Activated naive CD4-positive, alpha-beta T cell treated with anti-CD3 and anti-CD28 coated beads for 36 hours (primary cell): ENCODE measurements around the gene PARD6B. TPM values are rescaled to one million over a fixed set of nuclear protein-coding genes. Genes with fewer than 3 reads are reported as not detected.

Source experiments
- CTCF ChIA-PET: fragments of 350-600 bp; sonication (Branson Sonifier 250); formaldehyde crosslinking; loops from one replicate; lab custom pipeline; 2021; ENCODE audit warnings: antibody characterized with exemption; lab: Charles Lee
- DNase-seq: peaks from one replicate; pipeline ENCODE4 v3.0.0-alpha.2; 2020
- H3K27ac Mint-ChIP-seq: one replicate; pipeline ENCODE4 v1.8.0; 2021; ENCODE audit warnings: mild to moderate bottlenecking, mixed read lengths
- H3K27me3 Mint-ChIP-seq: one replicate; pipeline ENCODE4 v1.8.0; 2021; ENCODE audit warnings: low read depth, mixed read lengths
- H3K36me3 Mint-ChIP-seq: one replicate; pipeline ENCODE4 v1.8.0; 2021; ENCODE audit warnings: low read depth, mixed read lengths
- H3K4me1 Mint-ChIP-seq: one replicate; pipeline ENCODE4 v1.8.0; 2021; ENCODE audit warnings: low read depth, mixed read lengths
- H3K4me3 Mint-ChIP-seq: one replicate; pipeline ENCODE4 v1.8.0; 2021; ENCODE audit warnings: mild to moderate bottlenecking, moderate library complexity, mixed read lengths
- H3K9me3 Mint-ChIP-seq: one replicate; pipeline ENCODE4 v1.8.0; 2021; ENCODE audit warnings: mixed read lengths
- intact Hi-C: fragments of 100-400 bp; cut with micrococcal nuclease; formaldehyde crosslinking; loops from one replicate; pipeline ENCODE4 v1.15.1; 2023
- total RNA-seq, 2 experiments: library from RNA; stranded (reverse); gene quantifications; one replicate each; pipeline ENCODE4 v1.2.3, GENCODE V29; 2021

Gene PARD6B
- total RNA-seq = 1 to 10 TPM; 3.3 to 3.9 TPM

DNA sequence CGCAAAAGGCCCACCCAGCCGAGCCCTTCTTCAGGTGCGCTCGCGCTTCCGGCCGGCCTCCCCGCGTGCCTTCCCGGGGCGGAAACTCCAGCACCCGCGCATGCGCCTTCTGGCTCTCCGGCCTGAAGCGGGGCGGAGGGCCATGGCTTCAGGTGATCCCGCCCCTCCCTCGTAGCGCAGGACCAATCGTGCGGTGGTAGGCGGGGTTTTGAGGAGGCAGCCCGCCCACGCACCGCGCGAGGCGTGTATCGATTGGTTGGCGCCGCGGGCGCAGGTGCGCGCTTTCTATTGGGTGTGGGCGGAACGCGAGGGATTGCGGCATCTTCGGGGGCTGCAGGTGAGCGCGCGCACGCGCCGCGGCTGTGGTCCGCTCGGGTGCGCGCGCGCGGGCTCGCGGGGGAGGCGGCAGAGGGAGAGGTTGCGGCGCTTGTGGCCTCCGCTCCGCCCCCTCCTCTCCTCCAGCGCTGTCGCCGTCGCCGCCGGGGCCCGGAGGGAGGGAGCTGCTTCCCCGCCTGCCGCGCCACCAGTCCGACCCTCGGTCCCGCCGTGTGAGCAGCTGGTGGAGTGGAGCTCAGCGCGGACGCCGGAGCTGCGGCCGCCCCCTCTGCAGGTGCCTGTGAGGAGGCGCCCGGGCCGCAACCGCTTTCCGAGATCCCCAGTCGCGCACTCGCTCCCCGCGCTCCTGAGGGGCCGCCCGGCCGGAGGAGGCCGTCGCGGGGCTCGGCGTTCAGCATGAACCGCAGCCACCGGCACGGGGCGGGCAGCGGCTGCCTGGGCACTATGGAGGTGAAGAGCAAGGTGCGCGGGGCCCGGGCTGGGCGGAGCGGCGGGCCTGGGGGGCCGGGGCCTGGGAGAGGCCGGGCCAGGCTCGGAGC, at the start of gene PARD6B:
Gene PARD6B, plus strand, starts transcription at position 526 of the 875 bp plus-strand sequence. Its CDS starts 207 bp downstream, at position 733.
- intact Hi-C loops = loop anchor here (1.0 to 10.0 kb wide), 7 partner anchors 13 to 751 kb away; partner anchors contain the start of genes ADNP, BCAS4, CEBPB and UBE2V1
- Mint-ChIP-seq H3K27ac (peak within 1 kb of the TSS; percentile 70), H3K9me3 (no peaks in the 10 kb centered on the region), H3K4me3 (peak within 1 kb of the TSS; percentile 86), H3K4me1 (peaks cover 45% of the 10 kb centered on the region), H3K36me3 (peaks cover 2% of the 10 kb centered on the region), H3K27me3 (no peaks in the 10 kb centered on the region)
- DNase-seq = peak; percentile 100
- CTCF ChIA-PET = interaction anchor here (0.6 to 2.1 kb wide), 3 partner anchors 18 to 86 kb away, joined by 3 to 13 read pairs (median 5); no protein-coding TSS in a partner anchor

DNA sequence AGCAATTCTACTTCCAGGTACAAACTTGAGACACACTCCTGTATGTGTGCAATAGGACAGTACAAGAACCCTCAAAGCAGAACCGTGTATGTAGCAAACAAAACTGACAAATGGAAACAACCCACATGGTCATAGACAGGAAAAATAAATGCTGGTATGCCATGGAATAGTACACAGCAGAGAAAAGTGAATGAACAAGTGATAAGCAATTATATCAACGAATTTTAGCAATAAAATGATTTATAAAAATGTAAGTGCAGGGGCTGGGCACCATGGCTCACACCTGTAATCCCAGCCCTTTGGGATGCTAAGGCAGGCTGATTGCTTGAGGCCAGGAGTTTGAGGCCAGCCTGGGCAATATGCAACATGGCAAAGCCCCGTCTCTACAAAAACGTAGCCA, 49.3 kb upstream of the PARD6B start:
- CTCF ChIA-PET = no interaction called here
- Mint-ChIP-seq H3K4me1 (no peaks in the 10 kb centered on the region), H3K36me3 (no peaks in the 10 kb centered on the region), H3K9me3 (peaks cover 2% of the 10 kb centered on the region), H3K27me3 (peaks cover 2% of the 10 kb centered on the region), H3K27ac (no peak overlapping the region), H3K4me3 (no peak overlapping the region)
- intact Hi-C loops = no loop called here
- DNase-seq = no peak

DNA sequence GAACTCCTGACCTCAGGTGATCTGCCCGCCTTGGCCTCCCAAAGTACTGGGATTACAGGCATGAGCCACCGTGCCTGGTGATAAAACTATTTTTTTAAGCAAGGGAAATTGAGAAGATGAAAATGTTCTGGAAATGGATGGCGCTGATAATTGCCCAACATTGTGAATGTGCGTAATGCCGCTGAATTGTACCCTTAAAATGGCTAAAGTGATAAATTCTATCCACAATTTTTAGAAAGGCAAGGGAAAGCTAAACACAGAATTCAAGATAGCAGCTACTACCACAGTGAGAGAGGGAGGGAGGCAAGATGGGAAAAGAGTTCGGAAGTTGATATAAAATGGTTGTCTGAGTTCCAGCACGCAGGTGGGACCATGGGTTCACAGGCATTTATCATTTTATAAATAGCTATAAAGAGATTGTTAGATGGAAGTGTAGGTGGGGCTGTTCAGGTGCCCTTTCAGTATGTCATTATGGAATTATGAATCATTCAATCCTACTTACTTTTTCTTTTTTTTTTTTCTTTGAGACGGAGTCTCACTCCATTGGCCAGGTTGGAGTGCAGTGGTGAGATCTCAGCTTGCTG, 48.3 kb upstream of the PARD6B start:
- DNase-seq = no peak
- H3K27me3 Mint-ChIP-seq = peaks cover 2% of the 10 kb centered on the region
- peaks cover 2% of the 10 kb centered on the region for H3K9me3 Mint-ChIP-seq
- no peak overlapping the region for H3K27ac Mint-ChIP-seq
- CTCF ChIA-PET = interaction anchor here (0.7 to 0.8 kb wide), 2 partner anchors 22 to 108 kb away, joined by 3 to 4 read pairs; no protein-coding TSS in a partner anchor
- no peaks in the 10 kb centered on the region for H3K4me1 Mint-ChIP-seq
- no peaks in the 10 kb centered on the region for H3K36me3 Mint-ChIP-seq
- intact Hi-C loops = no loop called here
- no peak overlapping the region for H3K4me3 Mint-ChIP-seq

DNA sequence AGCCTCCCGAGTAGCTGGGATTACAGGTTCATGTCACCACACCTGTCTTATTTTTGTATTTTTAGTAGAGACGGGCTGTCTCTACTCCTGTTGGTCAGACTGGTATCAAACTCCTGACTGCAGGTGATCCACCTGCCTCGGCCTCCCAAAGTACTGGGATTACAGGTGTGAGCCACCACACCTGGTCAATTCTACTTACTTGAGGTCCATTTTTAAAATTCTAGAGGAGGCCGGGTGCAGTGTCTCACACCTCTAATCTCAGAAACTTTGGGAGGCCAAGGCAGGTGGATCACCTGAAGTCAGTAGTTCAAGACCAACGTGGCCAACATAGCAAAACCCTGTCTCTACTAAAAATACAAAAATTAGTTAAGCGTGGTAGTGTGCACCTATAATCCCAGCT, 47.8 kb upstream of the PARD6B start:
- intact Hi-C loops = no loop called here
- no peak for DNase-seq
- CTCF ChIA-PET = interaction anchor here (0.7 to 0.8 kb wide), 2 partner anchors 22 to 107 kb away, joined by 3 to 4 read pairs; no protein-coding TSS in a partner anchor
- Mint-ChIP-seq H3K4me3 (no peak overlapping the region), H3K4me1 (no peaks in the 10 kb centered on the region), H3K36me3 (no peaks in the 10 kb centered on the region), H3K27ac (no peak overlapping the region), H3K27me3 (peaks cover 7% of the 10 kb centered on the region), H3K9me3 (peaks cover 2% of the 10 kb centered on the region)

DNA sequence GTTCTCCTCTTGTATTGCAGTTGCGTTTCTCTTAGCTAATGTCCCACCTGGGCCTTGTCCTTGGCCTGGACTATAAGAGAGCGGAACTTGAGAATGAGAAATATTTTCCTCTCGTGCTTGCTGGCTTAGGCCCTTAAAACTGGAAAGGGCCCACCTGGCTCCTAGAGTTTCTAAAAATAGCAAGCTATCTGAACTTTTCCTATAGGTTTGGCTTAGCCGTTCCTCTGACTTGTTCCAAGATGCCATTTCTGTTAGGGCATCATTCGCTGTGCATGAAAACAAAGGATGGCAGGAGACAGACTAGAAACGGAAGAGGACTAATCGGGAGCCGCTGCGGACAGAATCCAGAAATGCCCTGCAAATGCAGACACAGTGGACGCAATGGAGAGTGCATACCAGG, 44.6 kb upstream of the PARD6B start:
- Mint-ChIP-seq H3K4me1 (peaks cover 14% of the 10 kb centered on the region), H3K27ac (no peak overlapping the region), H3K4me3 (no peak overlapping the region), H3K9me3 (peaks cover 2% of the 10 kb centered on the region), H3K36me3 (no peaks in the 10 kb centered on the region), H3K27me3 (peaks cover 32% of the 10 kb centered on the region)
- intact Hi-C loops = no loop called here
- CTCF ChIA-PET = no interaction called here
- no peak for DNase-seq

DNA sequence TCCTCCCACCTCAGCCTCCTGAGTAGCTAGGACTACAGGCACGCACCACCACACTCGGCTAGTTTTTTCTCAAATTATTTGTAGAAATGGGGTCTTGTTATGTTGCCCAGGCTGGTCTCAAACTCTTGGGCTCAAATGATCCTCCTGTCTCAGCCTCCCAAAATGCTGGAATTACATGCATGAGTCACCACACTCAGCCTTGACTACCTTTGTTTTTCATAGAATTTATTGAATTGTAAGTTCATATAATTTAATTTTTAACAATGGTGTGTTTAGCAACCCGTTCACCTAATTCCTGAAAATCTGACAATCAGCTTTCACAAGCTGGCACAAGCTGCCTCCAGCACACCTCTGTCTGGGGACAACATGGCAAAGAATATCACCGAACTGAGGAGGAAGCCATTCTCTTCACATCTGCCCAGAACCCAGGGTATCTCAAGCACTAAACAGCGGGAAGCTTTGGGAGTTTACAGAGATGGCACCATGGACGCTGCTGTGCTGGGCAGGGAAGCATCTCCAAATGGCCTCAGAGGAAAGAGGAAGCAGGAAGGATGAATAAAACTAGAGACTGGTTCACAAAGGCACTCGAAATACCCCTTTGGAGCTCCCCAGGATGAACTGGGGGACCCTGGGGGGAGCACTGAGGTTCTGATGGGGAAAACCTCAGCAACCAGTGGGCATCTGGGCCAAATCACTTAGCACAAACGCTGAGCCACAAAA, 43.0 kb upstream of the PARD6B start:
- Mint-ChIP-seq H3K36me3 (no peaks in the 10 kb centered on the region), H3K4me3 (no peak overlapping the region), H3K4me1 (peaks cover 18% of the 10 kb centered on the region), H3K27me3 (peaks cover 44% of the 10 kb centered on the region), H3K27ac (no peak overlapping the region), H3K9me3 (no peaks in the 10 kb centered on the region)
- intact Hi-C loops = no loop called here
- CTCF ChIA-PET = no interaction called here
- DNase-seq = no peak

GRCh38 chr20:50689864-50690649, 41.3 kb upstream of the PARD6B start:
- Mint-ChIP-seq H3K4me3 (no peak overlapping the region), H3K36me3 (no peaks in the 10 kb centered on the region), H3K27ac (no peak overlapping the region), H3K9me3 (no peaks in the 10 kb centered on the region), H3K4me1 (peaks cover 18% of the 10 kb centered on the region), H3K27me3 (peaks cover 46% of the 10 kb centered on the region)
- DNase-seq = no peak
- intact Hi-C loops = no loop called here
- CTCF ChIA-PET = no interaction called here

DNA sequence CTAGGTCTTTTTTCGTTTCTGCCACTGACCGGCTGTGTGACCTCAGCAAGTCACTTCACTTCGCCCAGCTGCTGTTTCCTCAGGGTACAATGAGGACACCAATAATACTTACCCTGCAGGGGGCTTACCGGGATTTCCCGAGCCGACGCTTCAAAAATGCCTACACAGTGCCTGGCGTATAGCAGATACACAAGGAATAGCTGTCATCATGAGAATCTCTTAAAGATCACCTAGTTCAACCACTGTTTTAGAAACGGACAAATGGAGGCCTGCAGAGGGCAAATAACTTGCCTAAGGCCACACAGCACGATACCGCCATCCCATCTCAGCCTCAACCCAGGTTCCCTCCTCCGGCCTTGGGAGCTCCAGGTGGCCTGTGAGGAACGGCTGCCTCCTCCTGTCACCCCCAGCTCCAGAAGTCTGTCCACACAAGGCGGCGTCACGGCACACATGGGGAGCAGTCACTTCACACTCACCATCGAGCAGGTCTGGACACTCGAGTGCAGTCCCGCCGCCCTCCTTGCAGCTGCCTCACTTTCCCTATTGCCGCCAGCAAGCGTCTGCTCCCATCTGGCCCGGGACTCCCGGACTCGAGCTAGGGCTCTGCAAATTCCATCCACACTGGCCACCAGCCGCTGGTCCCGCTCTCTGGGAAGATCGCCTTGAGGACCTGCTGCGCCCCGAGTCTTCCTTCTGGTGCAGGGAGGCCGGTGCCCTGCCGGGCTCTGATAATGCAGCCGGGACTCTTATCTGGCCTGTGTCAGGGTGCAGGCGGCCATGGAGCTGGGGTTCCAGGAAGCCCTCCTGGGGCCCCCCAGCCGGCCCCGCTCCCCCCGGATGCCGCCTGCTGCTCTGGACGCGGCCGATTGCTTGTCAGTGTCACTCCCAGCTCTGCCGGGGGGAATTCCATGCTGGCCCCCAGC, 40.5 kb upstream of the PARD6B start, which contains the start of gene RIPOR3:
Gene RIPOR3, minus strand, starts transcription at position 893 of the 923 bp plus-strand sequence. Its CDS starts 414 bp downstream, at position 479.
- Mint-ChIP-seq H3K27me3 (peaks cover 48% of the 10 kb centered on the region), H3K4me1 (peaks cover 18% of the 10 kb centered on the region), H3K4me3 (peak within 1 kb of the TSS; percentile 0), H3K9me3 (no peaks in the 10 kb centered on the region), H3K27ac (no peak within 1 kb of the TSS), H3K36me3 (no peaks in the 10 kb centered on the region)
- CTCF ChIA-PET = no interaction called here
- no peak for DNase-seq
- intact Hi-C loops = no loop called here

DNA sequence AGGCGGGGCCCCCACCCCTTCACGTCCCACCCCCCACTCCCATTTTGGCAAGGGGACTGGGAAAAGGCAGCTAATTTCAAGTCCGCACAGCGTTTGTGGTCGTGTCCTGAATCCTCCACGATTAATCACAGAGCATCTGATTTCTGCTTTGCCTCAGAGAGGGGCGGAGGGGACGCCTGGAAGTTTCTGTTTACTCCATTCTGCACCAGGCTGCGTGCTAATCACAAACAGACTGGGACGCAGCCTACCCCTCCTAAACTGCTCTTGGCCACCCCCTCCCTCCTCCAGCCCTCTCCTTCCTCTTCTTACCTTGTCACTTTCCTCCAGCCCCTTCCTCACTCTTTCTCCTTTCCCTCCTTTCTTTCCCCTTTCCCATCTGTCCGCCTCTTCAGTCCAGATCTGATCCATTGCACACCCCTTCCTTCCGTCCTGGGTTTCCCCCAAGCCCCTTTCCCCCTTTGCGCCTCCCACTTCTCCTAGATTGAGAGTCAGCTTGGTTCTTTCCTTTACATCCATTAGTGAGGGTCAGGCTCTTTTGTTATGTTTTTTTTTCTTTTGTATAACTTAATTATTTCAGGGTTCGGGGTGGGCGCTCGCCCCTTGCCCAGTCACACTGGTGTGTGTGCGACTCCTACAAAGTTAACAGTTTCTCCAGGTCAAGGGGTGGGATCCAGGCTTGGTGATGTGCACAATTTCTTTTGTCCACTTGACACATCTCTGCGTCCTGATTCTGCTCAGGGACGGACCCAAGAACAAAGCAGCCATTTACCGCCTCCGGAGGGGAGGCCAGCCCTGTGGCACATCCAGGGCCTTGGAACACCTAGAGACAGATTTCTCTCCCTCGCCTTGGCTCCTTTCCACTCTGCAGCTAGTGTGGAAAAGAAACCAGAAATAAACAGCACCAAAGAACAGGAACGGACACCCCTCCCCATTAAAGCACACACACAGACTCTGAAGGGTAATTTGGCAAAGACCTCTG, 39.5 kb upstream of the PARD6B start:
- CTCF ChIA-PET = interaction anchor here (1.0 kb wide), 1 partner anchor 58 kb away, joined by 5 read pairs; no protein-coding TSS in a partner anchor
- DNase-seq = no peak
- no peaks in the 10 kb centered on the region for H3K36me3 Mint-ChIP-seq
- no peak overlapping the region for H3K27ac Mint-ChIP-seq
- no peaks in the 10 kb centered on the region for H3K9me3 Mint-ChIP-seq
- intact Hi-C loops = no loop called here
- peaks cover 18% of the 10 kb centered on the region for H3K4me1 Mint-ChIP-seq
- peaks cover 48% of the 10 kb centered on the region for H3K27me3 Mint-ChIP-seq
- peak overlapping the region; percentile 0 for H3K4me3 Mint-ChIP-seq

- CTCF ChIA-PET = interaction anchor here (1.0 kb wide), 1 partner anchor 57 kb away, joined by 5 read pairs; no protein-coding TSS in a partner anchor
- no peaks in the 10 kb centered on the region for H3K9me3 Mint-ChIP-seq
- H3K4me1 Mint-ChIP-seq = peaks cover 18% of the 10 kb centered on the region
- H3K36me3 Mint-ChIP-seq = no peaks in the 10 kb centered on the region
- no peak overlapping the region for H3K4me3 Mint-ChIP-seq
- no peak for DNase-seq
- H3K27me3 Mint-ChIP-seq = peaks cover 48% of the 10 kb centered on the region
- intact Hi-C loops = no loop called here
- no peak overlapping the region for H3K27ac Mint-ChIP-seq
These were observed 38.8 kb upstream of the PARD6B start for GRCh38 chr20:50692552-50692933.
